OCI-LY3 (cell line): Measurements from ENCODE around the gene PTPRN2.

Source experiments
- EZH2phosphoT487 ChIP-seq: fragments of 200-600 bp; shearing (Covaris generic); IDR thresholded peaks from 2 replicates; pipeline ENCODE4 v1.6.1; 2018; ENCODE audit warnings: antibody characterized with exemption, mixed run types, low read depth
- TF ChIP-seq, protein P1 (sequence below): fragments of 200-600, 300-600 bp; sonication (generic); IDR thresholded peaks from 2 replicates; pipeline ENCODE4 v1.5.1; 2014; ENCODE audit warnings: antibody characterized with exemption, low read length, low read depth

DNA sequence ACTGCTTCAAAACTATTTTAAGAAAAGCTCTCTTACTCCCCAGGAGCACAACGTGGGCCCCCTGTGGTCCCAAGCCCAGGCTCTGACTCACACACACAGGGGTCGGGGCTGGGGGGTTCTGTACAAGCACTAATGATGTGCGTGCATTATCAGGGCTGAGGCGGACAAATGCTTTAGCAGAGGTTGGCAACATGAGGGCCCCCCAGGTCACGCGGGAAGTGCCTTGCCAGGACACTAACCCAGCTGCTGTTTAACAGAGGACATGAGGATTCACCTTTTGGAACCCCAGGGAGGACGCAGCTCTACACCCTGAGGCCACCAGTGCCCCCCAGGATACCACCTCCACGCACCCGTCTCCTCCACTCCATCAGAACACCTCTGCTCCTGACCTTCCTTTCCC, 908.0 kb downstream of the PTPRN2 start:
- TF ChIP-seq, protein P1, sequence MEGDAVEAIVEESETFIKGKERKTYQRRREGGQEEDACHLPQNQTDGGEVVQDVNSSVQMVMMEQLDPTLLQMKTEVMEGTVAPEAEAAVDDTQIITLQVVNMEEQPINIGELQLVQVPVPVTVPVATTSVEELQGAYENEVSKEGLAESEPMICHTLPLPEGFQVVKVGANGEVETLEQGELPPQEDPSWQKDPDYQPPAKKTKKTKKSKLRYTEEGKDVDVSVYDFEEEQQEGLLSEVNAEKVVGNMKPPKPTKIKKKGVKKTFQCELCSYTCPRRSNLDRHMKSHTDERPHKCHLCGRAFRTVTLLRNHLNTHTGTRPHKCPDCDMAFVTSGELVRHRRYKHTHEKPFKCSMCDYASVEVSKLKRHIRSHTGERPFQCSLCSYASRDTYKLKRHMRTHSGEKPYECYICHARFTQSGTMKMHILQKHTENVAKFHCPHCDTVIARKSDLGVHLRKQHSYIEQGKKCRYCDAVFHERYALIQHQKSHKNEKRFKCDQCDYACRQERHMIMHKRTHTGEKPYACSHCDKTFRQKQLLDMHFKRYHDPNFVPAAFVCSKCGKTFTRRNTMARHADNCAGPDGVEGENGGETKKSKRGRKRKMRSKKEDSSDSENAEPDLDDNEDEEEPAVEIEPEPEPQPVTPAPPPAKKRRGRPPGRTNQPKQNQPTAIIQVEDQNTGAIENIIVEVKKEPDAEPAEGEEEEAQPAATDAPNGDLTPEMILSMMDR = no peak
- no peak for TF ChIP-seq EZH2phosphoT487
